HL-60 (cell line): Measurements from ENCODE around the gene LRFN4.

Experiments used
- GABPA ChIP-seq: IDR thresholded peaks from 2 replicates; pipeline ENCODE4 v1.6.1; 2012; ENCODE audit warnings: low read depth
- POLR2AphosphoS5 ChIP-seq: IDR thresholded peaks from 2 replicates; pipeline ENCODE4 v1.6.1; 2012; ENCODE audit warnings: low read depth
- SPI1 ChIP-seq: IDR thresholded peaks from 2 replicates; pipeline ENCODE4 v1.6.1; 2012; ENCODE audit warnings: low read depth, mild to moderate bottlenecking, borderline replicate concordance
- TF ChIP-seq, protein P1 (sequence below): IDR thresholded peaks from one replicate; pipeline ENCODE4 v1.5.1; 2011; ENCODE audit warnings: low read length, control low read depth, inconsistent platforms; ENCODE audit not compliant: insufficient read depth

DNA sequence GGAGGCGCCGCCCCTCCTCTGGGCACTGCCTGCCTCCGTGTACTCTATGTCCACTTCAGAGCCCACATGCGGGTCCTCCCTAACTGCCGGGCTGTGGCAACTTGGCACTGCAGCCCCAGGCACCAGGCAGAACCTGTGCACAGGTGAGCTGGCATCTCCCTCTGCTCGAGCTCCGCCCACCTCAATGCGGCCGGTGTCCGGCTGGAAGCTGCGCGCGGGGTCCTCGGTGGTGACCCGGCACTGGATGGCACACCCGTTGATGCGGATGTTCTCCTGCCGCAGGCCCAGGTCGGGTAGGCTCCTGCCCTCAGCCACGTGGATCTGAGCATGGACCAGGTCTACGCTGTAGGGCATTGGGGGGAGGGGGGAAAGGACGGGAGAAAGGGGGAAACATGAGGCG lies 9.1 kb downstream of the LRFN4 start:
- TF ChIP-seq POLR2AphosphoS5 (no peak), GABPA (no peak), SPI1 (no peak)
- TF ChIP-seq, protein P1, sequence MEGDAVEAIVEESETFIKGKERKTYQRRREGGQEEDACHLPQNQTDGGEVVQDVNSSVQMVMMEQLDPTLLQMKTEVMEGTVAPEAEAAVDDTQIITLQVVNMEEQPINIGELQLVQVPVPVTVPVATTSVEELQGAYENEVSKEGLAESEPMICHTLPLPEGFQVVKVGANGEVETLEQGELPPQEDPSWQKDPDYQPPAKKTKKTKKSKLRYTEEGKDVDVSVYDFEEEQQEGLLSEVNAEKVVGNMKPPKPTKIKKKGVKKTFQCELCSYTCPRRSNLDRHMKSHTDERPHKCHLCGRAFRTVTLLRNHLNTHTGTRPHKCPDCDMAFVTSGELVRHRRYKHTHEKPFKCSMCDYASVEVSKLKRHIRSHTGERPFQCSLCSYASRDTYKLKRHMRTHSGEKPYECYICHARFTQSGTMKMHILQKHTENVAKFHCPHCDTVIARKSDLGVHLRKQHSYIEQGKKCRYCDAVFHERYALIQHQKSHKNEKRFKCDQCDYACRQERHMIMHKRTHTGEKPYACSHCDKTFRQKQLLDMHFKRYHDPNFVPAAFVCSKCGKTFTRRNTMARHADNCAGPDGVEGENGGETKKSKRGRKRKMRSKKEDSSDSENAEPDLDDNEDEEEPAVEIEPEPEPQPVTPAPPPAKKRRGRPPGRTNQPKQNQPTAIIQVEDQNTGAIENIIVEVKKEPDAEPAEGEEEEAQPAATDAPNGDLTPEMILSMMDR = no peak
